Measurements from ENCODE around the gene COMMD1. TPM values are rescaled to one million over a fixed set of nuclear protein-coding genes. Genes with fewer than 3 reads are reported as not detected.

The COMMD1 gene
- total and polyA plus RNA-seq, 2 donors (not counting 3 experiments of a cell fraction or from before 2014, with no cell fraction given) = 39.5 to 57.1 TPM

DNA sequence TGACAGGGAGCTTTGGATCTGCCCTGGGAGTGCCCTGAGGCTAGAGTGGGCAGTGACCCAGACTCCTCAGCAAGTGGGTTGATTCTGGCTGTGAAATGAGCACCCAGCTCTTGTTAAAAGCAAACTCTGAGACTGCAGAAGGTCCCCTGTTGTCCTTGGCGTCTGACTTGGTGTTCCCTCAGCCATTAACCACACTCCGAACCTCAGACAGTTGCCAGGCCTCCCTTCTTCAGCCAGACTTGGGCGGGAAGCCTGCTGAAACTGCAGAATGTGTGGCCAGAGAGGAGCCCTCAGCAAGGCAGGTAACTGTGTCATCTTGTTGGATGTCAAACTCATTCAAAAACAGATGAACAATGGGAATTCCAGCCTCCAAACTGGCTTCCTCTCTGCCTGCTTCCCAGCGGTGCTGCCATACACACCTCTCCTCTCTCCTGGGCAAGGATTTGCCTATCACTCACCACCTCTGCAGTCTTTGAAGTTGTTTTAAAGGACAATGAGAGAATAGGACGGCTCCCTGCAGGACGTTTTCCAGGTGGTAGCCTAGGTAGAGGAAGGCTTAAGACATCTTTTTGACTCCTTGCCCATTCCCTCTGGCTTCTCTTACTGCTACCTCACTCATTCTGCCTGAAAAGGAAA is 251.5 kb downstream of the COMMD1 start:
- H3K79me2 ChIP-seq (ENCODE audit: control insufficient read depth, insufficient read depth, low read length) = no peaks in the 10 kb centered on the region
- dilution Hi-C loops (cut with MboI; ENCODE audit: extremely low pct_ligation_motif_present, low sequenced_read_pairs) (no loop called here), intact Hi-C loops (cut with micrococcal nuclease) (no loop called here)
- H3K27ac ChIP-seq (ENCODE audit: insufficient read depth, low read depth, low read length) = no peak overlapping the region
- no peak overlapping the region for H3K4me3 ChIP-seq (replicated peaks in 1 of 3; ENCODE audit: insufficient read depth in 1 of 3, low read depth in 1 of 3, low read length in 3 of 3)
- no peak for DNase-seq (ENCODE audit: low read depth, low spot score)
- H3K27me3 ChIP-seq (ENCODE audit: control insufficient read depth in 2 of 2, insufficient read depth in 2 of 2, low read length in 2 of 2) = no peaks in the 10 kb centered on the region
- H3K4me1 ChIP-seq (ENCODE audit: control insufficient read depth, extremely low read depth, insufficient read depth, low read length) = no peaks in the 10 kb centered on the region
- ChIA-PET POLR2A (interaction anchor here (0.6 kb wide), 1 partner anchor 24 kb away, joined by 3 read pairs; no protein-coding TSS in a partner anchor), CTCF (interaction anchor here (1.1 kb wide), 1 partner anchor 9 kb away, joined by 3 read pairs; no protein-coding TSS in a partner anchor)
- no peak overlapping the region for H3K4me2 ChIP-seq (ENCODE audit: insufficient read depth, low read length)
- no peak for TF ChIP-seq POLR2AphosphoS5 (IDR thresholded peaks at IDR 0.05; ENCODE audit: insufficient read depth, low read depth, low read length)
- BruUV-seq (replicated peaks) = no TSS peak
- no peak overlapping the region for H2AFZ ChIP-seq (ENCODE audit: low read depth, low read length)
- no peak for FAIRE-seq
- no peaks in the 10 kb centered on the region for H4K20me1 ChIP-seq (replicated peaks; ENCODE audit: control insufficient read depth, extremely low read depth, insufficient read depth, low read length)
- H3K9me3 ChIP-seq (replicated peaks; ENCODE audit: control insufficient read depth, insufficient read depth, low read length) = no peaks in the 10 kb centered on the region
- no peaks in the 10 kb centered on the region for H3K9me1 ChIP-seq (replicated peaks; ENCODE audit: control insufficient read depth, extremely low read depth, insufficient read depth, low read length)
- no peak overlapping the region for H3K9ac ChIP-seq (replicated peaks; ENCODE audit: extremely low read depth, insufficient read depth, low read length)
- no peaks in the 10 kb centered on the region for H3K36me3 ChIP-seq (ENCODE audit: control insufficient read depth in 2 of 2, extremely low read depth in 1 of 2, insufficient read depth in 2 of 2, low read length in 2 of 2)

- Histone ChIP-seq H3K4me2 (ENCODE audit: insufficient read depth, low read length) (no peak overlapping the region), H3K9me1 (replicated peaks; ENCODE audit: control insufficient read depth, extremely low read depth, insufficient read depth, low read length) (no peaks in the 10 kb centered on the region), H3K27ac (ENCODE audit: insufficient read depth, low read depth, low read length) (no peak overlapping the region), H3K79me2 (ENCODE audit: control insufficient read depth, insufficient read depth, low read length) (no peaks in the 10 kb centered on the region), H3K4me3 (replicated peaks in 1 of 3; ENCODE audit: insufficient read depth in 1 of 3, low read depth in 1 of 3, low read length in 3 of 3) (no peak overlapping the region), H3K4me1 (ENCODE audit: control insufficient read depth, extremely low read depth, insufficient read depth, low read length) (no peaks in the 10 kb centered on the region), H3K27me3 (ENCODE audit: control insufficient read depth in 2 of 2, insufficient read depth in 2 of 2, low read length in 2 of 2) (no peaks in the 10 kb centered on the region), H4K20me1 (replicated peaks; ENCODE audit: control insufficient read depth, extremely low read depth, insufficient read depth, low read length) (no peaks in the 10 kb centered on the region), H2AFZ (ENCODE audit: low read depth, low read length) (no peak overlapping the region), H3K9ac (replicated peaks; ENCODE audit: extremely low read depth, insufficient read depth, low read length) (no peak overlapping the region), H3K36me3 (ENCODE audit: control insufficient read depth in 2 of 2, extremely low read depth in 1 of 2, insufficient read depth in 2 of 2, low read length in 2 of 2) (no peaks in the 10 kb centered on the region), H3K9me3 (replicated peaks; ENCODE audit: control insufficient read depth, insufficient read depth, low read length) (no peaks in the 10 kb centered on the region)
- no peak for FAIRE-seq
- dilution Hi-C loops (cut with MboI; ENCODE audit: extremely low pct_ligation_motif_present, low sequenced_read_pairs) (no loop called here), intact Hi-C loops (cut with micrococcal nuclease) (no loop called here)
- no peak for DNase-seq (ENCODE audit: low read depth, low spot score)
- no TSS peak for BruUV-seq (replicated peaks)
- no peak for TF ChIP-seq GATA2 (IDR thresholded peaks at IDR 0.05; ENCODE audit: insufficient read depth, insufficient read length, low read depth, low read length)
- no peak for TF ChIP-seq CTCF (IDR thresholded peaks at IDR 0.05; ENCODE audit: extremely low read depth in 1 of 2, insufficient read depth in 1 of 2, low read depth in 1 of 2, low read length in 2 of 2)
- TF ChIP-seq EZH2 (IDR thresholded peaks at IDR 0.05; ENCODE audit: borderline replicate concordance, low read depth, low read length, severe bottlenecking) = no peak
- TF ChIP-seq MYC (IDR thresholded peaks at IDR 0.05; ENCODE audit: low read depth, low read length) = no peak
- TF ChIP-seq FOS (IDR thresholded peaks at IDR 0.05; ENCODE audit: borderline replicate concordance, insufficient read depth, low read length) = no peak
- TF ChIP-seq JUN (IDR thresholded peaks at IDR 0.05; ENCODE audit: borderline replicate concordance, insufficient read depth, insufficient read length, low read depth) = no peak
- TF ChIP-seq MAX (IDR thresholded peaks at IDR 0.05; ENCODE audit: insufficient read depth, insufficient read length) = no peak
- no peak for TF ChIP-seq POLR2AphosphoS5 (IDR thresholded peaks at IDR 0.05; ENCODE audit: insufficient read depth, low read depth, low read length)
- no peak for TF ChIP-seq POLR2A (IDR thresholded peaks at IDR 0.05; ENCODE audit: low read depth, low read length)
- POLR2A ChIA-PET = no interaction called here
- CTCF ChIA-PET = no interaction called here
Observed at GRCh38 chr2:62158444-62159121, 253.1 kb downstream of the COMMD1 start.
